Loucy (cell line): ENCODE results near the gene ATG4B.

Experiments used
- EZH2phosphoT487 ChIP-seq: fragments of 200-600 bp; IDR thresholded peaks from 2 replicates; pipeline ENCODE4 v1.6.1; 2018; ENCODE audit warnings: antibody characterized with exemption, mild to moderate bottlenecking, moderate library complexity, borderline replicate concordance
- TF ChIP-seq, protein P1 (sequence below): fragments of 200-600 bp; sonication (generic); conservative IDR thresholded peaks from 2 replicates; pipeline ENCODE4 v1.5.1; 2014; ENCODE audit warnings: mild to moderate bottlenecking, antibody characterized with exemption, low read length

GRCh38 chr2:241701399-241702154, 64.1 kb downstream of the ATG4B start, which contains the start of gene ING5:
- TF ChIP-seq, protein P1, sequence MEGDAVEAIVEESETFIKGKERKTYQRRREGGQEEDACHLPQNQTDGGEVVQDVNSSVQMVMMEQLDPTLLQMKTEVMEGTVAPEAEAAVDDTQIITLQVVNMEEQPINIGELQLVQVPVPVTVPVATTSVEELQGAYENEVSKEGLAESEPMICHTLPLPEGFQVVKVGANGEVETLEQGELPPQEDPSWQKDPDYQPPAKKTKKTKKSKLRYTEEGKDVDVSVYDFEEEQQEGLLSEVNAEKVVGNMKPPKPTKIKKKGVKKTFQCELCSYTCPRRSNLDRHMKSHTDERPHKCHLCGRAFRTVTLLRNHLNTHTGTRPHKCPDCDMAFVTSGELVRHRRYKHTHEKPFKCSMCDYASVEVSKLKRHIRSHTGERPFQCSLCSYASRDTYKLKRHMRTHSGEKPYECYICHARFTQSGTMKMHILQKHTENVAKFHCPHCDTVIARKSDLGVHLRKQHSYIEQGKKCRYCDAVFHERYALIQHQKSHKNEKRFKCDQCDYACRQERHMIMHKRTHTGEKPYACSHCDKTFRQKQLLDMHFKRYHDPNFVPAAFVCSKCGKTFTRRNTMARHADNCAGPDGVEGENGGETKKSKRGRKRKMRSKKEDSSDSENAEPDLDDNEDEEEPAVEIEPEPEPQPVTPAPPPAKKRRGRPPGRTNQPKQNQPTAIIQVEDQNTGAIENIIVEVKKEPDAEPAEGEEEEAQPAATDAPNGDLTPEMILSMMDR = no peak
- no peak for TF ChIP-seq EZH2phosphoT487
